Measurements from ENCODE around the gene KLHL17.
A peak's percentile ranks its signal among the peaks of the same experiment; 100 is the strongest.
"Not testable (repeated sequence)": the region's sequence is repeated elsewhere in the genome, so short reads cannot be mapped to it uniquely, and the experiment has no call there.

KLHL17 gene

GRCh38 chr1:945688-946556, 14.5 kb upstream of the KLHL17 start:
- H3K4me3 ChIP-seq (ENCODE audit: low read length): no peak overlapping the region
- no peak for TF ChIP-seq ZNF274 (IDR thresholded peaks at IDR 0.05; ENCODE audit: low read depth, low read length)

DNA sequence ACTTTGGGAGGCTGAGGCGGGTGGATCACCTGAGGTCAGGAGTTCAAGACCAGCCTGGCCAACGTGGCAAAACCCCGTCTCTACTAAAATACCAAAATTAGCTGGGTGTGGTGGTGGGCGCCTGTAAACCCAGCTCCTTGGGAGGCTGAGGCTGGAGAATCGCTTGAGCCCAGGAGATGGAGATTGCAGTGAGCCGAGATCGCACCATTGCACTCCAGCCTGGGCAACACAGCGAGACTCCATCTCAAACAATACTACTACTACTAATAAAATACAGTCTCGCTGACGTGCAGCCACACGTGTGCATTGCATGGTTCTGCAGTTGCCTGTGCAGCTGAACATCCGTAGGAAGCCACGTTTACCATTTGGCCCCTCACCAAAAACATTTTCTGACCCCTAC, 13.6 kb upstream of the KLHL17 start:
- H3K4me3 ChIP-seq (ENCODE audit: low read length): not testable (repeated sequence)

- TF ChIP-seq ZNF274 (IDR thresholded peaks at IDR 0.05; ENCODE audit: low read depth, low read length): no peak
- H3K4me3 ChIP-seq (ENCODE audit: low read length): no peak overlapping the region
These were observed 12.4 kb upstream of the KLHL17 start for GRCh38 chr1:947958-948357.

DNA sequence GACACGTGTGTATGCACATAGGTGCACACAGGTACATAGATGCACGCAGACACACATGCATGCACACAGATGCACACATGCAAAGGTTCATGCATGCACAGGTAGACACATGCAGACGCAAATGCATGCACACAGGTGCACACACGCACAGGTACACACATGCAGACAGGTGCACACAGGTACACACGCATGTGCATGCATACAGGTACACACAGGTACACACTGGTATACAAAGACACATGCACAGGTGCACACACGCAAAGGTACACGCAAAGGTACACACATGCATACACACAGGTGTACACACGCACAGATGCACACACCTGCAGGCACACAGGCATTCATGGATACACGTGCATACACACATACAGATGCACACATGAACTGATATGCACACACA, 10.1 kb upstream of the KLHL17 start:
- no peak for TF ChIP-seq ZNF274 (IDR thresholded peaks at IDR 0.05; ENCODE audit: low read depth, low read length)

DNA sequence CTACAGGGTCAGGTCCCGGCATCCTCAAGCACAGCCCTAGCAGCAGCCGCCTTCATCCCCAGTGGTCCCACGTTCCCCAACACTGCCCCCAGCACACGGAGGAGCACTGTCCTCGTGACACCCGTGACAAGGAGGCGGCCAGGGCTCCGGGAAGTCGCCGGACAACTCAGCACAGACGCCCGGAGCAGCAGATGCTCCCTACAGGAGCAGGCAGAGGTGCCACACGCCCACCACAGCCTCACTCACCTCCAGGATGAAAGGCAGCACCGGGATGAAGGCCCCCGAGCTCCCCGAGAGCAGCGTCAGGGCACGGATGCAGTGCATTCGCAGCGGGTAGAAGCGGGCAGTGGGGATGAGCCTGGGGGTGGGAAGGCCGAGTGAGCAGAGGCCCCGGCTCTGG, 9.5 kb upstream of the KLHL17 start:
- no peak for TF ChIP-seq ZNF274 (IDR thresholded peaks at IDR 0.05; ENCODE audit: low read depth, low read length)
- no peak overlapping the region for H3K4me3 ChIP-seq (ENCODE audit: low read length)

More for the DNA sequence above, 10.1 kb upstream of the KLHL17 start:
- H3K4me3 ChIP-seq (ENCODE audit: low read length): no peak overlapping the region

DNA sequence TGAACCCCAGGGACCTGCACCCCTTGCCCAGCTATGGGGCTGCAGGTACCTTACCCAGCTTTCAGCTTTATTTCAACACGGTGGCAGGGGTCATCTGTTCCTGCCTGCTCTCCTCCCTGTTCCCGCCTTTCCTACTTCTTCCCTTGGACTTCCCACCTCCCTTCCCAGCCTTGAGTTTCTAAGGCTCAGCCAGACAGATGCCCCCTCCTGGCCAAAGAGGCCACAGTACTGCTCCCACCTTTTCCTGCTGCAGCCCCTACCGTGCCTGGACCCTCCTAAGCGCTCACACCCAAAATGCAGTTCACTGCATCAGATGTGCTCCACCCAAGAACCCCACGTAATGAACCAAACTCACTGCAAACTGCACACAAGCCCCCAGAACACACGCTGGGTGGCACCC, 9.0 kb upstream of the KLHL17 start:
- H3K4me3 ChIP-seq (ENCODE audit: low read length): no peak overlapping the region
- no peak for TF ChIP-seq ZNF274 (IDR thresholded peaks at IDR 0.05; ENCODE audit: low read depth, low read length)

- no peak overlapping the region for H3K4me3 ChIP-seq (ENCODE audit: low read length)
- no peak for TF ChIP-seq ZNF274 (IDR thresholded peaks at IDR 0.05; ENCODE audit: low read depth, low read length)
These were observed 8.2 kb upstream of the KLHL17 start for GRCh38 chr1:952201-952600.

DNA sequence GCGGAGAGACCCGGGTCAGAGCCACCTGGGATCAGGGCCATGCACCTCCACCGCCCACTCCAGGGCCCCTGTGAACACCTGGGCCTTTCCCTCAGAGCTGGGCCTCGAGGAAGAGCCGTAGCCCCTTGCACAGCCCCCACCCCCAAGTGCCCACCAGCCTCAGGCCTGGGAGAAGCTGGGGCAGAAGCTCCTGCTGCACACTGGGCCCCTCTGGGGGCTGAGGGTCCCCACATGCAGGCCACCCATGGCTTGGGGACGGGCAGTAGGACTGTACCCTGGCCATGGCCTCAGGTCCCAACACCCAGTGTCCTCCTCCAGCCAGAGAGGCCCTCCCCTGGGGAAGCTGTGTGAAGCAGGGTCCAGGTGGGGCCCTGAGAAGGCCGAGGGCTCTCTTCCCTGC, 7.8 kb upstream of the KLHL17 start:
- no peak overlapping the region for H3K4me3 ChIP-seq (ENCODE audit: low read length)
- no peak for TF ChIP-seq ZNF274 (IDR thresholded peaks at IDR 0.05; ENCODE audit: low read depth, low read length)

GRCh38 chr1:953524-954320, 6.7 kb upstream of the KLHL17 start:
- H3K4me3 ChIP-seq (ENCODE audit: low read length): no peak overlapping the region

DNA sequence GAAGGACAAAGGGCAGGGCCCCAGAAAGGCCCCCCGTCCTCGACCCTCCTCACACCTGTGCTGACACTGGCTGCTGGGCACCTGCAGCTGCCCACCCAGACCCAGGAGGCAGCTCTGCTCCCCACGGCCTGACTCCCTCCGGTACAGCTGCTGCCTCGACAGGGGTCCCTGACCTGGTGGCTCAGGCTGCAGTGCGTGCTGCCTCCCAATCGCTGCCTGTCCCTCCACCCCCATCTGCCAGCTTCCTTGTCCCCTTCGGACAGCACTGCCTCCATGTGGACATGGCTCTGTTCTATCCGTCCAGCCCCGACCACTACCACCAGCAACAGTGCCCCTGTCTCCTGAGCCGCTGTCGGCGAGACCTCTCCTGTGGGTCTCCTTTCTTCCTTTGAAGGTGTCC, 5.5 kb upstream of the KLHL17 start:
- TF ChIP-seq ZNF274 (IDR thresholded peaks at IDR 0.05; ENCODE audit: low read depth, low read length): no peak
- H3K4me3 ChIP-seq (ENCODE audit: low read length): no peak overlapping the region

More at GRCh38 chr1:953524-954320, 6.7 kb upstream of the KLHL17 start:
- TF ChIP-seq ZNF274 (IDR thresholded peaks at IDR 0.05; ENCODE audit: low read depth, low read length): no peak

- no peak for TF ChIP-seq ZNF274 (IDR thresholded peaks at IDR 0.05; ENCODE audit: low read depth, low read length)
- no peak overlapping the region for H3K4me3 ChIP-seq (ENCODE audit: low read length)
These were observed 4.9 kb upstream of the KLHL17 start for GRCh38 chr1:955474-955873.

GRCh38 chr1:956636-957035, 3.7 kb upstream of the KLHL17 start:
- no peak for TF ChIP-seq ZNF274 (IDR thresholded peaks at IDR 0.05; ENCODE audit: low read depth, low read length)
- H3K4me3 ChIP-seq (ENCODE audit: low read length): no peak overlapping the region

DNA sequence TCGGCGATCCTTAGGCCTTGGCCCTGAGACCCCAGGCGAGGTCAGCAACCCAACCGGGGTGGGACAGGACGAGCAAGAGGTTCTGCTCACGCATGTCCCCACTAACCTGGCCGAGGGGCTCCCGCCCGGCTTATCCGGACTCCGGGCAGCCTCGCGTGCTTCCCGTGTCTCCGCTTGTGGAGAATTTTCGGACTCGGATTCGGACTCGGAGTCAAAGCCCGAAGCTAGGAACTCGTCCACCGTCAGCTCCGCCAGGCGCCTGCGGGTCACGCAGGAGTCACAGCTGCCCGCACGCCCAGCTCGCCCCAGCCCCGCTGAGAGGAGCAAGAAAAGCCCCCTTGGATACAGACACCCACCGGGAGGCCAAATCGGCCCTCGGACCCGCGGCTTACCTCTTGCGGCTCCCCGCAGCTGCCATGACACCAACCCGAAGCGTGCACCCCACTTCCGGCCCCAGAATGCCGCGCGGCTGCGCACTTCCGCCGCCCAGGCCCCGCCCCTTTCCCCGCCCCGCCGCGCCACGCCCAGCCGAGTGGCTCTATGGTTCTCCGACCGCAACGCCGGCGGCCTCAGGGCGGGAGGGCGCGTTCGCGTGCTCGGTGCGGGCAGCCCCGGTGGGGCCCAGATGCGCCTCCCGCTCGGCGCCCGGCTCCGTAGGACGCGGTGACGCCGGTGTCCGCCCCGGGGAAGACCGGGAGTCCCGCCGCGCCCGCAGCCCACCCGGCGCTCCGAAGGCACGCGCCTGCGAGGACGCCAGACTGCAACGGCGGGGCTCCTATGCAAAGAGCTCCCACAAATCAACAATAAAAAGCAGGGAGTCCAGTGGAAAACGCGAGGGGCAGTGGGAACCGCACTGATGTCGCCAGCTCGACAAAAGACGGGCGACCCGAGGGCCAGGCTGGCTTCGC, 1.3 kb upstream of the KLHL17 start, which contains the start of gene NOC2L:
NOC2L (minus strand) TSS at position 434 of the 908 bp plus-strand sequence; CDS start at position 418, 16 bp downstream.
- H3K4me3 ChIP-seq (ENCODE audit: low read length): peak within 1 kb of the TSS; percentile 94
- TF ChIP-seq ZNF274 (IDR thresholded peaks at IDR 0.05; ENCODE audit: low read depth, low read length): no peak

Measured in GM08714 (cell line).